H9 (cell line): ENCODE measurements around the gene VEGFC. TPM values are rescaled to one million over a fixed set of nuclear protein-coding genes. Genes with fewer than 3 reads are reported as not detected.

ENCODE experiments used
- DNase-seq: peaks from one replicate; pipeline ENCODE4 v3.0.0-alpha.2; 2017
- H2AFZ ChIP-seq: one replicate; pipeline ENCODE4 v1.6.1; 2013; ENCODE audit warnings: mild to moderate bottlenecking, low read length, control low read depth, moderate library complexity
- H2AK5ac ChIP-seq: 2 replicates; pipeline ENCODE4 v1.6.1; 2013; ENCODE audit warnings: low read length, control low read depth, mixed read lengths; ENCODE audit not compliant: insufficient read length
- H2BK120ac ChIP-seq: one replicate; pipeline ENCODE4 v1.6.1; 2013; ENCODE audit warnings: low read depth, mild to moderate bottlenecking, low read length, control low read depth, inconsistent platforms; ENCODE audit not compliant: poor library complexity, severe bottlenecking
- H2BK12ac ChIP-seq: 2 replicates; pipeline ENCODE4 v1.6.1; 2013; ENCODE audit warnings: low read length, control low read depth, mixed read lengths, low read depth; ENCODE audit not compliant: insufficient read length
- H2BK15ac ChIP-seq: 2 replicates; pipeline ENCODE4 v1.6.1; 2013; ENCODE audit warnings: low read depth, low read length, control low read depth
- H2BK20ac ChIP-seq: one replicate; pipeline ENCODE4 v1.6.1; 2013; ENCODE audit warnings: low read depth, mild to moderate bottlenecking, low read length, control low read depth, inconsistent platforms; ENCODE audit not compliant: poor library complexity, severe bottlenecking
- H2BK5ac ChIP-seq: 2 replicates; pipeline ENCODE4 v1.6.1; 2013; ENCODE audit warnings: low read length, control low read depth, mixed read lengths; ENCODE audit not compliant: insufficient read length
- H3K14ac ChIP-seq: 2 replicates; pipeline ENCODE4 v1.6.1; 2013; ENCODE audit warnings: low read length, control low read depth; ENCODE audit not compliant: insufficient read depth
- H3K18ac ChIP-seq: 2 replicates; pipeline ENCODE4 v1.6.1; 2013; ENCODE audit warnings: low read depth, mild to moderate bottlenecking, mixed read lengths, low read length, control low read depth; ENCODE audit not compliant: insufficient read length
- H3K23ac ChIP-seq: 2 replicates; pipeline ENCODE4 v1.6.1; 2013; ENCODE audit warnings: low read length, control low read depth, mixed read lengths, low read depth; ENCODE audit not compliant: insufficient read length
- H3K23me2 ChIP-seq: 2 replicates; pipeline ENCODE4 v1.6.1; 2013; ENCODE audit warnings: low read depth, mild to moderate bottlenecking, mixed read lengths, low read length, control low read depth; ENCODE audit not compliant: insufficient read length, poor library complexity, severe bottlenecking
- H3K27ac ChIP-seq: 2 replicates; pipeline ENCODE4 v1.5.1; 2013; ENCODE audit warnings: low read length, control low read depth, mixed read lengths, low read depth; ENCODE audit not compliant: insufficient read length
- H3K27me3 ChIP-seq: 2 replicates; pipeline ENCODE4 v1.6.1; 2013; ENCODE audit warnings: low read length, control low read depth, inconsistent platforms; ENCODE audit not compliant: insufficient read depth
- H3K4ac ChIP-seq: 2 replicates; pipeline ENCODE4 v1.6.1; 2013; ENCODE audit warnings: low read depth, mild to moderate bottlenecking, control low read depth, inconsistent platforms, low read length, moderate library complexity
- H3K4me1 ChIP-seq: 2 replicates; pipeline ENCODE4 v1.6.1; 2013; ENCODE audit warnings: low read length, control low read depth, inconsistent platforms; ENCODE audit not compliant: insufficient read depth
- H3K4me2 ChIP-seq: 2 replicates; pipeline ENCODE4 v1.6.1; 2013; ENCODE audit warnings: low read length, control low read depth, mixed read lengths; ENCODE audit not compliant: insufficient read length, insufficient read depth
- H3K56ac ChIP-seq: 2 replicates; pipeline ENCODE4 v1.6.1; 2013; ENCODE audit warnings: low read depth, mild to moderate bottlenecking, mixed read lengths, low read length, control low read depth; ENCODE audit not compliant: insufficient read length
- H3K79me1 ChIP-seq: 2 replicates; pipeline ENCODE4 v1.6.1; 2013; ENCODE audit warnings: low read depth, mild to moderate bottlenecking, moderate library complexity, low read length, control low read depth, inconsistent platforms; ENCODE audit not compliant: insufficient read depth, poor library complexity, severe bottlenecking
- H3K79me2 ChIP-seq: 2 replicates; pipeline ENCODE4 v1.6.1; 2013; ENCODE audit warnings: low read length, control low read depth, inconsistent platforms; ENCODE audit not compliant: insufficient read depth
- H3K9ac ChIP-seq: 2 replicates; pipeline ENCODE4 v1.6.1; 2013; ENCODE audit warnings: low read length, control low read depth, mixed read lengths; ENCODE audit not compliant: insufficient read length; ENCODE audit errors: extremely low read depth
- H3K9me3 ChIP-seq: one replicate; pipeline ENCODE4 v1.6.1; 2013; ENCODE audit warnings: low read depth, low read length, inconsistent platforms; ENCODE audit not compliant: control insufficient read depth
- H3T11ph ChIP-seq: one replicate; pipeline ENCODE4 v1.6.1; 2013; ENCODE audit warnings: mild to moderate bottlenecking, low read length, control low read depth, inconsistent platforms
- H4K20me1 ChIP-seq: one replicate; pipeline ENCODE4 v1.6.1; 2013; ENCODE audit not compliant: control insufficient read depth, insufficient read length, insufficient read depth
- H4K5ac ChIP-seq: 2 replicates; pipeline ENCODE4 v1.6.1; 2013; ENCODE audit warnings: low read depth, mild to moderate bottlenecking, mixed read lengths, low read length, control low read depth; ENCODE audit not compliant: insufficient read length
- H4K8ac ChIP-seq: replicated peaks from 2 replicates; pipeline ENCODE4 v1.6.1; 2013; ENCODE audit warnings: low read length, control low read depth, mixed read lengths, low read depth; ENCODE audit not compliant: insufficient read length
- H4K91ac ChIP-seq: 2 replicates; pipeline ENCODE4 v1.6.1; 2013; ENCODE audit warnings: low read depth, mild to moderate bottlenecking, moderate library complexity, mixed read lengths, low read length, control low read depth; ENCODE audit not compliant: insufficient read length
- H3K27ac Mint-ChIP-seq, 3 experiments: 2 replicates in 2 of 3; 3 replicates in 1 of 3; pipeline ENCODE4 v1.8.0; 2020 to 2021; ENCODE audit warnings: mixed read lengths in 3 of 3, mild to moderate bottlenecking in 1 of 3, moderate library complexity in 1 of 3
- H3K27me3 Mint-ChIP-seq: 2 replicates; pipeline ENCODE4 v1.8.0; 2021; ENCODE audit warnings: low read depth, mild to moderate bottlenecking, moderate library complexity, mixed read lengths
- H3K36me3 Mint-ChIP-seq, 3 experiments: 2 replicates in 2 of 3; 3 replicates in 1 of 3; pipeline ENCODE4 v1.8.0; 2020 to 2021; ENCODE audit warnings: low read depth in 3 of 3, mixed read lengths in 3 of 3; ENCODE audit not compliant: insufficient read depth in 1 of 3
- H3K4me1 Mint-ChIP-seq, 2 experiments: 2 replicates each; pipeline ENCODE4 v1.8.0; 2020; ENCODE audit warnings: mixed read lengths in 2 of 2
- H3K4me3 Mint-ChIP-seq, 2 experiments: 2 replicates in 1 of 2; 3 replicates in 1 of 2; pipeline ENCODE4 v1.8.0; 2020 to 2021; ENCODE audit warnings: mild to moderate bottlenecking in 2 of 2, mixed read lengths in 2 of 2, moderate library complexity in 1 of 2
- H3K9me3 Mint-ChIP-seq, 2 experiments: 2 replicates in 1 of 2; 3 replicates in 1 of 2; pipeline ENCODE4 v1.8.0; 2020; ENCODE audit warnings: mild to moderate bottlenecking in 2 of 2, mixed read lengths in 2 of 2, moderate library complexity in 1 of 2
- WGBS: extraction: QIAGEN DNeasy Blood & Tissue Kit; methylation state at CpG from one replicate; pipeline ENCODE4 v1.1.7; 2013; ENCODE audit warnings: missing lambda C conversion rate, low lambda C conversion rate, mixed read lengths; ENCODE audit not compliant: insufficient read length; ENCODE audit errors: extremely low coverage; 5-methylcytosine and 5-hydroxymethylcytosine counted together
- total RNA-seq: library from RNA; stranded (reverse); gene quantifications from 2 replicates; pipeline ENCODE4 v1.2.1, GENCODE V29; 2021
- TF ChIP-seq, protein P1 (sequence below): fragments of 200-600 bp; sonication (generic); conservative IDR thresholded peaks from 3 replicates; pipeline ENCODE4 v1.8.0; 2021; ENCODE audit warnings: antibody characterized with exemption, mild to moderate bottlenecking

Gene VEGFC
- total RNA-seq, 1 experiment from 2014 or later = 0.46 TPM

DNA sequence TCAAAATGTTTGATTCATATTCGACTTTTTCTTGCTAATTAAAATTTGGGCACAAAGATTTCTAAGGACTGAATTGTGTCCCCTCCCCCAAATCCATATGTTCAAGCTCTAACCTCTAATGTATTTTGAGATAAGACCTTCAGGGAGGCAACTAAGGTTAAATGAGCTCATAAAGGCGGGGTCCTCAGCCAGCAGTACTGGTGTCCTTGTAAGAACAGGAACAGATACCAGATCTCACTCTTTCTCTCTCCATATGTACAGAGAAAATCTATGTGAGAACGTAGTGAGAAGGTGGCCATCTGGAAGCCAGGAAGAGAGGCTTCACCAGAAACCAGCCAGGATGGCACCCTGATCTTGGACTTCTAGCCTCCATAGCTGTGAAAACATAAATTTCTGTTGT, 116.9 kb downstream of the VEGFC start:
- H3K4me1 Mint-ChIP-seq = peaks cover 3 to 7% of the 10 kb centered on the region in 2 experiments; a peak in 3 of 4 replicates
- TF ChIP-seq, protein P1, sequence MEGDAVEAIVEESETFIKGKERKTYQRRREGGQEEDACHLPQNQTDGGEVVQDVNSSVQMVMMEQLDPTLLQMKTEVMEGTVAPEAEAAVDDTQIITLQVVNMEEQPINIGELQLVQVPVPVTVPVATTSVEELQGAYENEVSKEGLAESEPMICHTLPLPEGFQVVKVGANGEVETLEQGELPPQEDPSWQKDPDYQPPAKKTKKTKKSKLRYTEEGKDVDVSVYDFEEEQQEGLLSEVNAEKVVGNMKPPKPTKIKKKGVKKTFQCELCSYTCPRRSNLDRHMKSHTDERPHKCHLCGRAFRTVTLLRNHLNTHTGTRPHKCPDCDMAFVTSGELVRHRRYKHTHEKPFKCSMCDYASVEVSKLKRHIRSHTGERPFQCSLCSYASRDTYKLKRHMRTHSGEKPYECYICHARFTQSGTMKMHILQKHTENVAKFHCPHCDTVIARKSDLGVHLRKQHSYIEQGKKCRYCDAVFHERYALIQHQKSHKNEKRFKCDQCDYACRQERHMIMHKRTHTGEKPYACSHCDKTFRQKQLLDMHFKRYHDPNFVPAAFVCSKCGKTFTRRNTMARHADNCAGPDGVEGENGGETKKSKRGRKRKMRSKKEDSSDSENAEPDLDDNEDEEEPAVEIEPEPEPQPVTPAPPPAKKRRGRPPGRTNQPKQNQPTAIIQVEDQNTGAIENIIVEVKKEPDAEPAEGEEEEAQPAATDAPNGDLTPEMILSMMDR = no peak
- Histone ChIP-seq H3K18ac (no peak overlapping the region), H4K20me1 (no peaks in the 10 kb centered on the region), H4K8ac (no peak overlapping the region), H3K9ac (no peak overlapping the region), H3K23ac (no peak overlapping the region), H2BK20ac (no peak overlapping the region), H3K56ac (no peak overlapping the region), H3K79me2 (no peaks in the 10 kb centered on the region), H3K27ac (no peak overlapping the region), H3K79me1 (no peaks in the 10 kb centered on the region), H3K4me2 (no peak overlapping the region), H3K14ac (no peak overlapping the region), H2AFZ (no peak overlapping the region), H3K4me1 (no peaks in the 10 kb centered on the region), H4K5ac (no peak overlapping the region), H2BK120ac (no peak overlapping the region), H2BK12ac (no peak overlapping the region), H3K27me3 (no peaks in the 10 kb centered on the region), H2AK5ac (no peak overlapping the region), H4K91ac (no peak overlapping the region), H3K9me3 (no peaks in the 10 kb centered on the region), H2BK15ac (no peak overlapping the region), H2BK5ac (no peak overlapping the region), H3T11ph (no peak overlapping the region), H3K4ac (no peak overlapping the region), H3K23me2 (no peaks in the 10 kb centered on the region)
- no CpG with 5 or more reads among the region's 3 CpGs for WGBS
- no peak overlapping the region for H3K4me3 Mint-ChIP-seq
- no peak for DNase-seq
- H3K36me3 Mint-ChIP-seq = peaks cover 0 to 5% (median 0%) of the 10 kb centered on the region in 3 experiments; a peak in 2 of 7 replicates
- no peaks in the 10 kb centered on the region for H3K27me3 Mint-ChIP-seq
- peaks cover 0 to 3% of the 10 kb centered on the region in 2 experiments; a peak in 1 of 5 replicates for H3K9me3 Mint-ChIP-seq
- H3K27ac Mint-ChIP-seq = no peak overlapping the region
